ENCODE measurements around the gene OPN3.

OPN3 gene

DNA sequence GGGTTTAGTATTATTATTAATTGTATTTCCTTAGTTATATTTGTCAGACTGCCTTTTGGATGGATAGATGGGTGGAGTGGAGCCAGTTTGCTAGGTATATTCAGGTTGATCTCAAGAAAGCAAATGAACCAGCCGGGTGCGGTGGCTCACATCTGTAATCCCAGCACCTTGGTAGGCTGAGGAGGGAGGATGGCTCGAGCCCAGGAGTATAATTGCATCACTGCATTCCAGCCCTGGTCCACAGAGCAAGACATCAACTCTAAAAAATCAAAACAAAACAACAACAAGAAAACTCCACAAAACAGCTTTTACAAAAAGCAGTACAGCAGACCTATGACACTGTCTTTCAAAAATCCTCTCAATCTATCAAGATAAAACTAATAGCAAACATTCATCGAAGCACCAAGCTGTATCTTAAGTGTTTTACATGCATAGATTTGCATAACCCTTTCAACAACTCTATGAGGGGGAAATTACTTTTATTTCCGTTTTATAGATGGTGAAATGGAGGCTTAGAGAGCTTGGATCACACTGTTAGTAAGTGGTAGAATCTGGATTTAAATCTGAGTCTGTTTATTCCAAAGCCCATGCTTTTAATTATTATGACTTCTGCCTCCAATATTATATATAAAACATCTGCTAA lies 82.5 kb downstream of the OPN3 start:
- TF ChIP-seq CTCF (IDR thresholded peaks at IDR 0.05; ENCODE audit: low read depth, low read length, missing control alignments): no peak
- DNase-seq (ENCODE audit: extremely low read depth, low read depth): no peak
- no peak overlapping the region for H3K4me3 ChIP-seq (replicated peaks; ENCODE audit: low read depth, low read length)

GRCh38 chr1:241557031-241557430 lies 83.1 kb downstream of the OPN3 start:
- TF ChIP-seq CTCF (IDR thresholded peaks at IDR 0.05; ENCODE audit: low read depth, low read length, missing control alignments): no peak
- DNase-seq (ENCODE audit: extremely low read depth, low read depth): no peak
- no peak overlapping the region for H3K4me3 ChIP-seq (replicated peaks; ENCODE audit: low read depth, low read length)

GRCh38 chr1:241555526-241555925 lies 84.6 kb downstream of the OPN3 start:
- H3K4me3 ChIP-seq (replicated peaks; ENCODE audit: low read depth, low read length): no peak overlapping the region
- DNase-seq (ENCODE audit: extremely low read depth, low read depth): no peak
- TF ChIP-seq CTCF (IDR thresholded peaks at IDR 0.05; ENCODE audit: low read depth, low read length, missing control alignments): no peak

DNA sequence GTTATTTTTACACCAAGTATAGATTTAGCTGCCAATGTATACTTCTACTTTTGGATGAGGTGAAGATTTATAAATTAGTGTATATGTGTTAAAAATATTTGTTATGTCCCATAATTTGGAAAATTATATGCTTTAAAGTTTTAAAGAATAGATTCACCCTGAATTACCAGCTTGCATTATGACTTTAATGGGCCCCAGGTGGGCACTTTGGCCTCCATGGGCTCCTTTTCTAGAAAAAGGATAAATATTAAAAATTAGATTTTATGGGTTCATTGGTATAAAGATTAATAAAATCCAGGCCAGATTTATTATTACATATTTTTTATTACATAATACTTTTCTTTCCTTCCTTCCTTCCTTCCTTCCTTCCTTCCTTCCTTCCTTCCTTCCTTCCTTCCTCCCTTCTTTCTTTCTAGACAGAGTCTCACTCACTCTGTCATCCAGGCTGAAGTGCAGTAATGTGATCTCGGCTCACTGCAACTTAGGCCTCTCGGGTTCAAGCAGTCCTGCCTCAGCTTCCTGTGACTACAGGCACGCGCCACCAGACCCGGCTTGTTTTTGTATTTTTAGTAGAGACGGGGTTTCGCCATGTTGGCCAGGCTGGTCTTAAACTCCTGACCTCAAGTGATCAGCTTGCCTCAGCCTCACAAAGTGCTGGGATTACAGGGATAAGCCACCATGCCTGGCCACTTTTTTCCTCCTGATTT lies 86.1 kb downstream of the OPN3 start:
- no peak for DNase-seq (ENCODE audit: extremely low read depth, low read depth)
- TF ChIP-seq CTCF (IDR thresholded peaks at IDR 0.05; ENCODE audit: low read depth, low read length, missing control alignments): no peak
- no peak overlapping the region for H3K4me3 ChIP-seq (replicated peaks; ENCODE audit: low read depth, low read length)

GRCh38 chr1:241551759-241552638 lies 88.2 kb downstream of the OPN3 start:
- DNase-seq (ENCODE audit: extremely low read depth, low read depth): no peak
- no peak for TF ChIP-seq CTCF (IDR thresholded peaks at IDR 0.05; ENCODE audit: low read depth, low read length, missing control alignments)
- no peak overlapping the region for H3K4me3 ChIP-seq (replicated peaks; ENCODE audit: low read depth, low read length)

- DNase-seq (ENCODE audit: extremely low read depth, low read depth): no peak
- TF ChIP-seq CTCF (IDR thresholded peaks at IDR 0.05; ENCODE audit: low read depth, low read length, missing control alignments): no peak
- H3K4me3 ChIP-seq (replicated peaks; ENCODE audit: low read depth, low read length): no peak overlapping the region
Observed at GRCh38 chr1:241550318-241550717, 89.9 kb downstream of the OPN3 start.
